GM13976 (cell line): ENCODE data around the gene PLK3.
"Not testable (repeated sequence)": the region's sequence is repeated elsewhere in the genome, so short reads cannot be mapped to it uniquely, and the experiment has no call there.

Experiments
- DNase-seq: peaks from one replicate; pipeline ENCODE4 v3.0.0; 2012; ENCODE audit warnings: low spot score
- in situ Hi-C: fragments of 300-500 bp; cut with MboI; formaldehyde crosslinking; loops from one replicate; pipeline ENCODE4 v1.12.0; 2022; ENCODE audit warnings: low sequenced_read_pairs, mixed read lengths, inconsistent platforms; ENCODE audit not compliant: unreplicated experiment
- TF ChIP-seq, protein P1 (sequence below): IDR thresholded peaks from 2 replicates; pipeline ENCODE4 v1.5.1; 2012; ENCODE audit warnings: borderline replicate concordance, mild to moderate bottlenecking; ENCODE audit not compliant: insufficient read depth; ENCODE audit errors: extremely low read depth, missing control alignments, control extremely low read depth

Gene PLK3

DNA sequence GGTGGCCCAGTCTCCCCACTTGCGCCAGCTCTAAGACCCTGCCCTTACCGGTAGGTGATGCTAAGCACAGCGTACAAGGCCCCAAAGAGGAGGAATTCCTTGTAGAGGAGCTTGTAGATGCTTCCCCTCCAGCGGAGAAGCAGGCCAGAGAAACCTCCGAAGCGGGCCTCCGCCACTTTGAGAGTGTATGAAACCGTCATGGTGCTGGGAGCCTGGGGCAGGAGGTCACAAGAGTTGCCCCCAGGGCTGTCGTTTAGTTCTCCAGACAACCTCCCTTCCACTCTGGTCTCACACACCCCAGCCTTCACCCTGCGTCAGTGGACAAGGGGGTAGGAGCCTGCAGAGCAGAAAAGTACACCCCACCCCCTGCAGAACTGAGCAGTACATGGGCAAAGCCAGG, 12.7 kb upstream of the PLK3 start:
- no peak for DNase-seq
- TF ChIP-seq, protein P1, sequence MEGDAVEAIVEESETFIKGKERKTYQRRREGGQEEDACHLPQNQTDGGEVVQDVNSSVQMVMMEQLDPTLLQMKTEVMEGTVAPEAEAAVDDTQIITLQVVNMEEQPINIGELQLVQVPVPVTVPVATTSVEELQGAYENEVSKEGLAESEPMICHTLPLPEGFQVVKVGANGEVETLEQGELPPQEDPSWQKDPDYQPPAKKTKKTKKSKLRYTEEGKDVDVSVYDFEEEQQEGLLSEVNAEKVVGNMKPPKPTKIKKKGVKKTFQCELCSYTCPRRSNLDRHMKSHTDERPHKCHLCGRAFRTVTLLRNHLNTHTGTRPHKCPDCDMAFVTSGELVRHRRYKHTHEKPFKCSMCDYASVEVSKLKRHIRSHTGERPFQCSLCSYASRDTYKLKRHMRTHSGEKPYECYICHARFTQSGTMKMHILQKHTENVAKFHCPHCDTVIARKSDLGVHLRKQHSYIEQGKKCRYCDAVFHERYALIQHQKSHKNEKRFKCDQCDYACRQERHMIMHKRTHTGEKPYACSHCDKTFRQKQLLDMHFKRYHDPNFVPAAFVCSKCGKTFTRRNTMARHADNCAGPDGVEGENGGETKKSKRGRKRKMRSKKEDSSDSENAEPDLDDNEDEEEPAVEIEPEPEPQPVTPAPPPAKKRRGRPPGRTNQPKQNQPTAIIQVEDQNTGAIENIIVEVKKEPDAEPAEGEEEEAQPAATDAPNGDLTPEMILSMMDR: no peak
- in situ Hi-C loops: no loop called here

DNA sequence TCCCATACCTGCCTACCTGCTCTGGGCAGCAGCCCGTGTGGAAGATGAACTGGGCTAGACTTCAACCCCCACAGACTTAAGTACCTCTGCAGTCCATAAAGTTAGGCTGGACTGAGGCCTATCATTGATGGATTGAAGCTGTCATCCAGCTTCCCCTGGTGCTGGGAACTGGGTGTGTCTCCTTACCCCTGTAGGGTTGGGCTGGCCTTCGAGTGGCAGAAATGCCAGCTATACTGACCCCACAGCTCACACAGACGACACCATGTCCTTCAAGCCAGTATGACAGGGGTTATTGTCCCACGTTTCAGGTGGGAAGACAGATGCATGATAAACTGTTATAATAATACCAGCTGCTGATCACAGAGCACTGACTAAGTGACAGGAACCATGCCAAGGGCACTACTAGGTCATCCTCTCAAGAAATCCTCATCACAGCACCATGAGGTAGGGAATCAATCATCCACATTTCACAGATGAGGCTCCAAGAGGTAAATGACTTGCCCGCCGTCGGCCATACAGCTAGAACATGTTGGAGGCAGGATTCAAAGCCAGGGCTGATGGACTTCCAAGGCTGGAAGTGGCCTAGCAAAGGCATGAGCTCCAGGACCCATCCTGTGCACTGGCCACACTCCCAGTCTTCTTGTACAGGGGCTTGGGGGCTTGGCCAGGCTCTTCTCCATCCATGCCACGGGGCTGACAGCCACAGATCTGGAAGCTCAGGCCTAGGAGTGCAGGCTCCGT, 11.9 kb upstream of the PLK3 start, which contains the start of gene BEST4:
Gene BEST4 (minus strand): TSS at position 51 of the 741 bp plus-strand sequence. CDS start 465 bp downstream, outside the sequence.
- TF ChIP-seq, protein P1: no peak
- in situ Hi-C loops: no loop called here

DNA sequence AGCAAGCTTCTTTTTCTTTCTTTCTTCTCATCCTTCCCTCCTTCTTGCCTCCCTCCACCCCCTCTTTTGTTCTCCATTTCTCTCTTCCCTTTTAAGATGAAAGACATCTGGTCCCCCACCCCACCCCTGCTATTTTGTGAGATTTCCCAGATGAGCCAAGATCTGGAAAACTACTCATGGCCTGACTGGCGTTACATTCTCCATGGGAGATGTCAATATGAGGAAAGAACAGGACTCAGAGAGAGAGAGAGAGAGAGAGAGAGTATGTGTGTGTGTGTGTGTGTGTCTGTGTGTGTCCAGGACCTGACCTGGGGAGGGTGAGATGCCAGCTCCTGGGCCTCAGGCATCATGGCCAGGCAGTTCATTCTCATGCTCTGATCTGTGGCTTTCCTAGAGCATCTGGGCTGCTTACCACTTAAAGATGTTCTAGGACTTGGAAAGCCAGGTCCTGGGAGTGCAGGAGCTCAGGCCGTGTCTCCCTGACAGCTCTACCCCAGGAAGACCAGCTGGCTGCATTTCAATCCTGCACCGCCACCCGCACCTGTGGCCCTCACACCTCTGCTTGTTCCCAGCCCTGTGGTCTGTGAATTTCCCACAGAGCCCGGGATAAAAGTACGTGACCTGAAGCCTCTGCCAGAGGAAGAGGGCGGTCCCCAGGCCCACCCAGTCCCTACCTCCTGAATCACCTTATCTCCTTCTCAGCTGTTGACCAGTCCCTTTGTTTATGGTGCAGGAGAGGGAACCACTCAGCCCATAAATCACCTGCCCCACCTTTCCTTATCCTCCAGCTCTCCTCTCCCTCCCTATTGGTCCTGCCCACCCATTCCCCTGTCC, 9.0 kb upstream of the PLK3 start:
- DNase-seq: no peak
- in situ Hi-C loops: no loop called here
- TF ChIP-seq, protein P1: no peak

More for the DNA sequence above, 11.9 kb upstream of the PLK3 start, which contains the start of gene BEST4:
- DNase-seq: no peak

DNA sequence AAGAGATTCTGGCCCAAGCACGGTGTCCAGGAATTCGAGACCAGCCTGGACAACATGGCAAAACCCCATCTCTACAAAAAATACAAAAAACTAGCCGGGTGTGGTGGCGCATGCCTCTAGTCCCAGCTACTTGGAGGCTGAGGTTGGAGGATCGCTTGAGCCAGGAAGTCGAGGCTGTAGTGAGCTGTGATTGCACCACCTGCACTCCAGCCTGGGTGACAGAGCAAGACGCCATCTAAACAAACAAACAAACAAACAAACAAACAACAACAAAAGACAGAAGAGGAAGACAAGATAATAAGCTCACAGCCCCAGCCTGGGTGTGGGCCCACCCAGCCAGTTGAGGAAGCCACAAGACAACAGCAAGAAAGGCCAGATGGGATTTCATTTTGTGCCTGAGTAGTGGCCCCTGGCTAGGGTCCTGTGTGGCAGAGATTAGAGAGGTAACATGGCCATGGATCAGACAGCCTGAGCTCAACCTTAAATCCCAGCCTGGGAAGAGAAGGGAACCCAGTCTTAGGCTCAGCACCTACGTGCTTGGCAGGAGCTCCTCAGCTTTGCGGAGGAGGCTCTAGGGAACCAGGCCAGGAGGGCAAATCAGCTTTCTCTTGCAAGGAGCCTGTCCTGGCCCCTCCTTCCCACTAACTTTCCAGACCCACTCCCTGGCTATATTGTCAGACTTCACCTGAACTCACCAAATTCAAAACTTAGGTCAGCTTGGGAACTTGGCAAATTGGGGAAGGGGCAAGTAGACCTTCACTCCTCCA, 7.3 kb upstream of the PLK3 start:
- in situ Hi-C loops: no loop called here
- DNase-seq: no peak
- TF ChIP-seq, protein P1: no peak

DNA sequence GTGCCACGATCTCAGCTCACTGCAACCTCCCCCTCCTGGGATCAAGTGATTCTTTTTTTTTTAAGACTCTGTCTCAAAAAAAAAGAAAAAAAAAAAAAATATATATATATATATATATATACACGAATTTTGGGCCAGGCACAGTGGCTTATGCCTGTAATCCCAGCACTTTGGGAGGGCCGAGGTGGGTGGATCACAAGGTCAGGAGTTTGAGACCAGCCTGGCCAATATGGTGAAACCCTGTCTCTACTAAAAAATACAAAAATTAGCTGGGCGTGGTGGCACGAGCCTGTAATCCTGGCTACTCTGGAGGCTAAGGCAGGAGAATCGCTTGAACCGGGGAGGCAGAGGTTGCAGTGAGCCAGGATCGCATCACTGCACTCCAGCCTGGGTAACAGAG, 2.3 kb upstream of the PLK3 start:
- in situ Hi-C loops, DNase-seq: not testable (repeated sequence)

DNA sequence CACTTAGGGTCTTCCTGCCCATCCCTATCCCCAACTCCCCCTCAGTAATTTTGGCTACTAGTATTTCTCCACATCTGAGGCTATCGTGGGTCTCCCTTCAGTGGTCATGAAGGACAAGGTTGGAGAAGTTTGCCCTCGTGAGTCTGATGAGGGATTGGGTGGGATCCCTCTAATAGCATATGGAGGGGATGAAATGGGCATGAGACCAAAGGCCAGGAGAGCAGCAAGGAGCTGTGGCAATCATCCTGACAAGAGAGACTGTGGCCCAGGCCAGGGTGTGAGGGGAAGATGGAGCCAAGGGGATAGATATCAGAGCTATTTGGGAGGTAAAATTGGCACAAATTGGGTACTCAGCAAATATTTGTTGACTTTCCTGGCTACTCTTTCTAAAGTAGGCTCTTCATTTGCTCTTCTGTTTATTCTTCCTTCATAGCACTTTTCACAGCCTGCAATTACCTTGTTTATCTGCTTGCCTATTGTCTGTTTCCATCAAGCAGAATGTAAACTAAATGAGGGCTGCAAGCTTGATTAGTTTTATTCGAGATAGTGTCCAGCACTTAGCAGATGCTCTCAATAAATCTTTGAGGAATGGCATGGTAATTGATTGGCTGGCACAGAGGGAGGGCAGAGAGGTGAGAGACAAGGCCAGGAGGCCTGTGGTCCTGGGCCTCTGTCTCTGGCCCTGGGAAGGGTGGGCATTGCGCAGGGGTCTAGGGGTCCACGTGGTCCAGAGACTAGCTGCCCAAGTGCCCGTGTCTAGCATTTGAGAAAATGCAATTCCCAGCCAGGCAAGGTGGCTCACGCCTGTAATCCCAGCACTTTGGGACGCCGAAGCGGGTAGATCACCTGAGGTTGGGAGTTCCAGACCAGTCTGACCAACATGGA, 1.5 kb upstream of the PLK3 start:
- DNase-seq: no peak
- in situ Hi-C loops: no loop called here
- TF ChIP-seq, protein P1: no peak
